ENCODE data around the gene PIEZO1. TPM values are rescaled to one million over a fixed set of nuclear protein-coding genes. Genes with fewer than 3 reads are reported as not detected.

The PIEZO1 gene
- polyA plus RNA-seq, 1 experiment: 47.0 TPM

- no peak for DNase-seq (ENCODE audit: low read depth, low spot score)
- H3K27ac ChIP-seq (ENCODE audit: low read depth, low read length): no peak overlapping the region
- no peaks in the 10 kb centered on the region; the same call in 1 of the 2 replicates for H3K9me3 ChIP-seq (ENCODE audit: control insufficient read depth, insufficient read depth, low read length)
- H3K27me3 ChIP-seq (ENCODE audit: control insufficient read depth, insufficient read depth, low read length): no peaks in the 10 kb centered on the region
- POLR2A ChIA-PET: no interaction called here
- TF ChIP-seq, protein P1, sequence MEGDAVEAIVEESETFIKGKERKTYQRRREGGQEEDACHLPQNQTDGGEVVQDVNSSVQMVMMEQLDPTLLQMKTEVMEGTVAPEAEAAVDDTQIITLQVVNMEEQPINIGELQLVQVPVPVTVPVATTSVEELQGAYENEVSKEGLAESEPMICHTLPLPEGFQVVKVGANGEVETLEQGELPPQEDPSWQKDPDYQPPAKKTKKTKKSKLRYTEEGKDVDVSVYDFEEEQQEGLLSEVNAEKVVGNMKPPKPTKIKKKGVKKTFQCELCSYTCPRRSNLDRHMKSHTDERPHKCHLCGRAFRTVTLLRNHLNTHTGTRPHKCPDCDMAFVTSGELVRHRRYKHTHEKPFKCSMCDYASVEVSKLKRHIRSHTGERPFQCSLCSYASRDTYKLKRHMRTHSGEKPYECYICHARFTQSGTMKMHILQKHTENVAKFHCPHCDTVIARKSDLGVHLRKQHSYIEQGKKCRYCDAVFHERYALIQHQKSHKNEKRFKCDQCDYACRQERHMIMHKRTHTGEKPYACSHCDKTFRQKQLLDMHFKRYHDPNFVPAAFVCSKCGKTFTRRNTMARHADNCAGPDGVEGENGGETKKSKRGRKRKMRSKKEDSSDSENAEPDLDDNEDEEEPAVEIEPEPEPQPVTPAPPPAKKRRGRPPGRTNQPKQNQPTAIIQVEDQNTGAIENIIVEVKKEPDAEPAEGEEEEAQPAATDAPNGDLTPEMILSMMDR (IDR thresholded peaks at IDR 0.05; ENCODE audit: low read depth, low read length): no peak
- H3K4me3 ChIP-seq (ENCODE audit: low read depth, low read length): no peak overlapping the region
- CTCF ChIA-PET: interaction anchor here (1.5 to 1.8 kb wide), 2 partner anchors 9 to 433 kb away, joined by 5 read pairs; no protein-coding TSS in a partner anchor
Observed at GRCh38 chr16:88733630-88734360, 51.2 kb downstream of the PIEZO1 start.

DNA sequence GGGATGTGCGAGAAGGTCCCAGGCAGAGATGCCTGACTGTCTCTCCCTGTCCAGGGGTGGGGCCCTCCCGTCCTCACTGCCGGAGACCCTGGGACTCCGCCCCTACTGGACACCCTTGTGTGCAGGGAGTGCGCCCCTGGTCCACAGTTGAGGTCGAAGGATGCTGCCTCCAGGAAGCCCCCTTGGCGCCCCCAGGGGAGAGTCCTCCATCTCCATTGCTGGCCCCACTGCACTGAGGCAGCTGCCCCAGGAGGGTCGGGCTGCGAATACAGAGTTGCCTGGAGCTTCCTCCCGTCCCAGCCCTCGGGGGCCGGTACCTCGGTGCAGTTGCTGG, 52.1 kb downstream of the PIEZO1 start:
- CTCF ChIA-PET: interaction anchor here (1.8 kb wide), 1 partner anchor 10 kb away, joined by 5 read pairs; no protein-coding TSS in a partner anchor
- TF ChIP-seq, protein P1 (IDR thresholded peaks at IDR 0.05; ENCODE audit: low read depth, low read length): no peak
- Histone ChIP-seq H3K9me3 (ENCODE audit: control insufficient read depth, insufficient read depth, low read length) (no peaks in the 10 kb centered on the region; the same call in 1 of the 2 replicates), H3K27ac (ENCODE audit: low read depth, low read length) (no peak overlapping the region), H3K27me3 (ENCODE audit: control insufficient read depth, insufficient read depth, low read length) (no peaks in the 10 kb centered on the region), H3K4me3 (ENCODE audit: low read depth, low read length) (no peak overlapping the region)
- DNase-seq (ENCODE audit: low read depth, low spot score): no peak
- POLR2A ChIA-PET: no interaction called here

DNA sequence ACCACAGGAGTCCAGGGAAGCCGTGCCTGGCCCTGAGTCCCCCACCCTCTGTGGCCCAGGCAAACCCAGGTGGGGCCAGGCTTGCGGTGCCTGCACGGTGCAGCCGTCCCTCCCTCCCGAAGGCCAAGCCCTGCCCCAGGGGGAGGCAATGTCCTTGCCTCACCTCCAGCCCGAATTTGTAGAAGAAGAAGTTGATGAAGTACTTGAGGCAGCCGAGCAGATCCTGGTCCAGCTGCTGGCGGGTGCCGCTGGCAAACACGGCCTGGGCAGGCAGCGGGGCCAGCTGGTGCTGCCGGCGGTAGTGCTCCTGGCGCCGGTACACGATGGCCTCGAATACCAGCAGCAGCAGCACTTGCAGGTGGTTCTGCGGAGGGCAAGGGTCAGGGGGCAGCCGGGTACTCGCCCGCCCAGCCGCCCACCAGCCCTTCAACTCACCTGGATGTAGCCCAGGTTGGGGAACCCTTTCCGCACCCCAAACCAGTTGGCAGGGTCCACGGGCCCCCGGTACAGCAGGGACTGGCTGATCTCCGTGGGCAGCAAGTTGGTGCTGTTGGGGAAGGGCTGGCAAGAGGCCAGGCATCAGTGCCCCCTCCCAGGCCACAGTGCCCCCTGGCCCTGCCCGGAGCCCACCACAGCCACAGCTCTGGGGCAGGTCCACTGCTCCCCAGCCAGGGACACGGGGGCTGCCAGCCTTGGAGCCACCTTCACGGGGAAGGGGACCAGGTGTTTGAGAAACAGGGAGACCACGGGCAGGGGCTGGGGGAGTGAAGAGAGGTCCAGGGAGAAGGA, 52.7 kb downstream of the PIEZO1 start:
- DNase-seq (ENCODE audit: low read depth, low spot score): no peak
- no peaks in the 10 kb centered on the region; the same call in 1 of the 2 replicates for H3K9me3 ChIP-seq (ENCODE audit: control insufficient read depth, insufficient read depth, low read length)
- H3K27me3 ChIP-seq (ENCODE audit: control insufficient read depth, insufficient read depth, low read length): no peaks in the 10 kb centered on the region
- no peak overlapping the region for H3K4me3 ChIP-seq (ENCODE audit: low read depth, low read length)
- CTCF ChIA-PET: interaction anchor here (1.8 kb wide), 1 partner anchor 11 kb away, joined by 5 read pairs; no protein-coding TSS in a partner anchor
- POLR2A ChIA-PET: no interaction called here
- TF ChIP-seq, protein P1 (IDR thresholded peaks at IDR 0.05; ENCODE audit: low read depth, low read length): no peak
- no peak overlapping the region for H3K27ac ChIP-seq (ENCODE audit: low read depth, low read length)

- ChIA-PET POLR2A (no interaction called here), CTCF (no interaction called here)
- DNase-seq (ENCODE audit: low read depth, low spot score): no peak
- Histone ChIP-seq H3K27ac (ENCODE audit: low read depth, low read length) (no peak overlapping the region), H3K4me3 (ENCODE audit: low read depth, low read length) (no peak overlapping the region), H3K27me3 (ENCODE audit: control insufficient read depth, insufficient read depth, low read length) (no peaks in the 10 kb centered on the region), H3K9me3 (ENCODE audit: control insufficient read depth, insufficient read depth, low read length) (no peaks in the 10 kb centered on the region; the same call in 1 of the 2 replicates)
- TF ChIP-seq, protein P1 (IDR thresholded peaks at IDR 0.05; ENCODE audit: low read depth, low read length): no peak
Observed at GRCh38 chr16:88731699-88732098, 53.3 kb downstream of the PIEZO1 start.
